T-cell (primary cell): ENCODE results near the gene ENOX1. TPM values are rescaled to one million over a fixed set of nuclear protein-coding genes. Genes with fewer than 3 reads are reported as not detected.

Source experiments
- ATAC-seq, 4 experiments: fragments of 200-7000 bp in 3 of 4; fragments of 150-1000 bp in 1 of 4; cut with Tn5 transposase; replicated peaks in 1 of 4; 1 replicate in 3 of 4; 2 replicates in 1 of 4; pipeline ENCODE4 v1.10.0; 2021; ENCODE audit warnings: moderate library complexity in 3 of 4, mild to moderate bottlenecking in 2 of 4, moderate number of reproducible peaks in 1 of 4
- CTCF ChIA-PET, 2 donors: fragments of 300-600 bp; sonication (Branson Sonifier 250); formaldehyde crosslinking; loops; one replicate each; lab custom pipeline; 2022; ENCODE audit warnings: antibody characterized with exemption in 2 of 2; lab: Charles Lee
- POLR2A ChIA-PET, 2 donors: fragments of 300-600 bp; sonication (Branson Sonifier 250); formaldehyde crosslinking; loops; one replicate each; lab custom pipeline; 2022; ENCODE audit warnings: antibody characterized with exemption in 2 of 2; lab: Charles Lee
- DNase-seq, 35 experiments: peaks; one replicate each; pipeline versions ENCODE4 v3.0.0 to v3.0.0-alpha.2; 2013 to 2023
- H3K27ac ChIP-seq: one replicate; pipeline ENCODE4 v1.5.1; 2013; ENCODE audit warnings: low read length
- H3K27me3 ChIP-seq, 2 experiments: replicated peaks in 1 of 2; 1 replicate in 1 of 2; 2 replicates in 1 of 2; pipeline versions ENCODE4 v1.6.1 to v1.7.0; 2013; ENCODE audit warnings: low read length in 1 of 2, mixed read lengths in 1 of 2; ENCODE audit not compliant: control insufficient read depth in 2 of 2, insufficient read depth in 2 of 2; ENCODE audit errors: extremely low read depth in 1 of 2
- H3K36me3 ChIP-seq, 2 donors: 1 replicate in 1 of 2; 2 replicates in 1 of 2; pipeline versions ENCODE4 v1.6.1 to v1.7.0; 2013; ENCODE audit warnings: low read length in 1 of 2; ENCODE audit not compliant: control insufficient read depth in 2 of 2, insufficient read depth in 1 of 2; ENCODE audit errors: extremely low read depth in 1 of 2
- H3K4me1 ChIP-seq, 2 experiments: 1 replicate in 1 of 2; 2 replicates in 1 of 2; pipeline versions ENCODE4 v1.6.1 to v1.7.0; 2013; ENCODE audit warnings: low read length in 2 of 2, mixed read lengths in 1 of 2; ENCODE audit not compliant: insufficient read depth in 2 of 2, control insufficient read depth in 1 of 2; ENCODE audit errors: extremely low read depth in 1 of 2
- H3K4me3 ChIP-seq, 2 donors: 1 replicate in 1 of 2; 2 replicates in 1 of 2; pipeline versions ENCODE4 v1.5.1 to v1.7.0; 2013; ENCODE audit warnings: mild to moderate bottlenecking in 2 of 2, low read length in 1 of 2, moderate library complexity in 1 of 2; ENCODE audit not compliant: control insufficient read depth in 1 of 2; ENCODE audit errors: extremely low read depth in 1 of 2
- H3K9me3 ChIP-seq: 2 replicates; pipeline ENCODE4 v1.7.0; 2013
- H3K27ac Mint-ChIP-seq, 2 donors: one replicate each; pipeline ENCODE4 v1.8.0; 2020 to 2021; ENCODE audit warnings: mild to moderate bottlenecking in 2 of 2, mixed read lengths in 2 of 2
- H3K27me3 Mint-ChIP-seq, 2 donors: one replicate each; pipeline ENCODE4 v1.8.0; 2021 to 2022; ENCODE audit warnings: mixed read lengths in 2 of 2
- H3K36me3 Mint-ChIP-seq: one replicate; pipeline ENCODE4 v1.8.0; 2021; ENCODE audit warnings: mixed read lengths
- H3K4me1 Mint-ChIP-seq, 3 donors: one replicate each; pipeline ENCODE4 v1.8.0; 2020 to 2022; ENCODE audit warnings: mixed read lengths in 3 of 3, mild to moderate bottlenecking in 1 of 3
- H3K4me3 Mint-ChIP-seq, 3 donors: one replicate each; pipeline ENCODE4 v1.8.0; 2020 to 2022; ENCODE audit warnings: mild to moderate bottlenecking in 3 of 3, mixed read lengths in 3 of 3, moderate library complexity in 3 of 3
- H3K9me3 Mint-ChIP-seq, 3 donors: one replicate each; pipeline ENCODE4 v1.8.0; 2020 to 2022; ENCODE audit warnings: mixed read lengths in 3 of 3
- WGBS: methylation state at CpG from one replicate; pipeline ENCODE4 v1.1.5; 2013; ENCODE audit warnings: missing lambda C conversion rate; ENCODE audit not compliant: insufficient coverage; 5-methylcytosine and 5-hydroxymethylcytosine counted together
- total RNA-seq, 35 experiments: library from RNA in 6 of 35; stranded (reverse) in 6 of 35; fragments of 120-200 nt in 1 of 35; gene quantifications; one replicate each; pipeline versions ENCODE4 v1.2.1 to v1.2.4 and lab custom pipeline; 2013 to 2026

Gene ENOX1
- total RNA-seq, 5 donors from 2014 or later (not counting 1 experiment from before 2014, with no cell fraction given), result 0.10 TPM; not detected in 4

GRCh38 chr13:43293561-43293960 is 493.2 kb downstream of the ENOX1 start:
- H3K4me1 ChIP-seq, result no peaks in the 10 kb centered on the region
- CTCF ChIA-PET, result no interaction called here
- H3K36me3 Mint-ChIP-seq, result no peaks in the 10 kb centered on the region
- H3K27ac ChIP-seq, result no peak overlapping the region
- H3K9me3 Mint-ChIP-seq, result no peaks in the 10 kb centered on the region
- H3K4me1 Mint-ChIP-seq, result no peaks in the 10 kb centered on the region
- DNase-seq (no peak), ATAC-seq (no peak)
- POLR2A ChIA-PET, result no interaction called here
- H3K4me3 ChIP-seq, result no peak overlapping the region
- H3K27ac Mint-ChIP-seq, result no peak overlapping the region
- H3K9me3 ChIP-seq, result no peaks in the 10 kb centered on the region
- peaks cover 0 to 2% of the 10 kb centered on the region in 2 experiments for H3K27me3 ChIP-seq
- H3K36me3 ChIP-seq, result no peaks in the 10 kb centered on the region
- no CpG with 5 or more reads among the region's 1 CpG for WGBS
- H3K27me3 Mint-ChIP-seq, result peaks cover 3 to 5% of the 10 kb centered on the region in 2 donors
- no peak overlapping the region for H3K4me3 Mint-ChIP-seq

- H3K36me3 ChIP-seq, result no peaks in the 10 kb centered on the region
- CTCF ChIA-PET, result no interaction called here
- Mint-ChIP-seq H3K27ac (no peak overlapping the region), H3K4me3 (no peak overlapping the region), H3K9me3 (no peaks in the 10 kb centered on the region), H3K4me1 (no peaks in the 10 kb centered on the region), H3K36me3 (no peaks in the 10 kb centered on the region), H3K27me3 (peaks cover 3 to 5% of the 10 kb centered on the region in 2 donors)
- no peaks in the 10 kb centered on the region for H3K4me1 ChIP-seq
- WGBS, result 73% methylated on average over 2 of the region's 2 CpGs
- peaks cover 0 to 2% of the 10 kb centered on the region in 2 experiments for H3K27me3 ChIP-seq
- H3K4me3 ChIP-seq, result no peak overlapping the region
- H3K9me3 ChIP-seq, result no peaks in the 10 kb centered on the region
- no peak for ATAC-seq
- H3K27ac ChIP-seq, result no peak overlapping the region
- no peak for DNase-seq
- POLR2A ChIA-PET, result no interaction called here
Measured at GRCh38 chr13:43293008-43293407, 493.8 kb downstream of the ENOX1 start.

- Mint-ChIP-seq H3K27ac (no peak overlapping the region), H3K4me3 (no peak overlapping the region), H3K27me3 (peaks cover 0 to 8% of the 10 kb centered on the region in 2 donors), H3K36me3 (no peaks in the 10 kb centered on the region), H3K4me1 (no peaks in the 10 kb centered on the region), H3K9me3 (no peaks in the 10 kb centered on the region)
- WGBS, result no CpG with 5 or more reads among the region's 5 CpGs
- ATAC-seq (no peak), DNase-seq (no peak)
- peaks cover 0 to 2% of the 10 kb centered on the region in 2 experiments for H3K27me3 ChIP-seq
- no peaks in the 10 kb centered on the region for H3K9me3 ChIP-seq
- POLR2A ChIA-PET, result no interaction called here
- H3K36me3 ChIP-seq, result no peaks in the 10 kb centered on the region
- H3K27ac ChIP-seq, result no peak overlapping the region
- H3K4me3 ChIP-seq, result no peak overlapping the region
- CTCF ChIA-PET, result interaction anchor here in 1 of 2 donors (0.6 kb wide), 2 partner anchors 10 to 1276 kb away, joined by 3 read pairs; no protein-coding TSS in a partner anchor
- H3K4me1 ChIP-seq, result no peaks in the 10 kb centered on the region
Measured at GRCh38 chr13:43291287-43292060, 495.3 kb downstream of the ENOX1 start.

- Mint-ChIP-seq H3K4me1 (no peaks in the 10 kb centered on the region), H3K27me3 (peaks cover 2 to 8% of the 10 kb centered on the region in 2 donors), H3K27ac (no peak overlapping the region), H3K36me3 (no peaks in the 10 kb centered on the region), H3K9me3 (no peaks in the 10 kb centered on the region), H3K4me3 (no peak overlapping the region)
- no peaks in the 10 kb centered on the region for H3K36me3 ChIP-seq
- ATAC-seq (no peak), DNase-seq (no peak)
- POLR2A ChIA-PET, result no interaction called here
- no peak overlapping the region for H3K27ac ChIP-seq
- WGBS, result 94% methylated on average over 2 of the region's 6 CpGs
- no peaks in the 10 kb centered on the region for H3K4me1 ChIP-seq
- no peaks in the 10 kb centered on the region for H3K9me3 ChIP-seq
- H3K27me3 ChIP-seq, result peaks cover 0 to 4% of the 10 kb centered on the region in 2 experiments
- CTCF ChIA-PET, result interaction anchor here in 1 of 2 donors (0.5 kb wide), 1 partner anchor 251 kb away, joined by 5 read pairs; no protein-coding TSS in a partner anchor
- H3K4me3 ChIP-seq, result no peak overlapping the region
Measured at GRCh38 chr13:43289470-43290255, 497.1 kb downstream of the ENOX1 start.

- Histone ChIP-seq H3K4me1 (no peaks in the 10 kb centered on the region), H3K4me3 (no peak overlapping the region), H3K27me3 (peaks cover 0 to 10% of the 10 kb centered on the region in 2 experiments), H3K27ac (no peak overlapping the region), H3K36me3 (no peaks in the 10 kb centered on the region), H3K9me3 (no peaks in the 10 kb centered on the region)
- ATAC-seq, result no peak
- Mint-ChIP-seq H3K27me3 (peaks cover 4 to 8% of the 10 kb centered on the region in 2 donors), H3K36me3 (no peaks in the 10 kb centered on the region), H3K4me1 (no peaks in the 10 kb centered on the region), H3K27ac (no peak overlapping the region), H3K4me3 (no peak overlapping the region), H3K9me3 (no peaks in the 10 kb centered on the region)
- CTCF ChIA-PET, result no interaction called here
- whole genome bisulfite sequencing, result 86% methylated on average over 1 of the region's 1 CpG
- no peak for DNase-seq
- POLR2A ChIA-PET, result no interaction called here
Measured at GRCh38 chr13:43286751-43287150, 500.0 kb downstream of the ENOX1 start.

- POLR2A ChIA-PET, result no interaction called here
- Mint-ChIP-seq H3K27me3 (peaks cover 4 to 8% of the 10 kb centered on the region in 2 donors), H3K9me3 (no peaks in the 10 kb centered on the region), H3K4me1 (no peaks in the 10 kb centered on the region), H3K36me3 (no peaks in the 10 kb centered on the region), H3K27ac (no peak overlapping the region), H3K4me3 (no peak overlapping the region)
- Histone ChIP-seq H3K27me3 (peaks cover 0 to 10% of the 10 kb centered on the region in 2 experiments), H3K4me1 (no peaks in the 10 kb centered on the region), H3K9me3 (no peaks in the 10 kb centered on the region), H3K36me3 (no peaks in the 10 kb centered on the region), H3K27ac (no peak overlapping the region), H3K4me3 (no peak overlapping the region)
- no peak for DNase-seq
- CTCF ChIA-PET, result no interaction called here
- no peak for ATAC-seq
- 38% methylated on average over 2 of the region's 7 CpGs for WGBS
Measured at GRCh38 chr13:43285933-43286597, 500.7 kb downstream of the ENOX1 start.
